HG02981 (cell line): ENCODE results near the gene PNMA1.
A peak's percentile ranks its signal among the peaks of the same experiment; 100 is the strongest.

ENCODE experiments used
- ATAC-seq: cut with Tn5 transposase; IDR thresholded peaks from one replicate; pipeline ENCODE4 v1.9.1; 2021; ENCODE audit warnings: mild to moderate bottlenecking, moderate library complexity; ENCODE audit not compliant: unreplicated experiment

The PNMA1 gene

GRCh38 chr14:73713803-73714655 is at the start of gene PNMA1:
TSS of gene PNMA1 (minus strand) at chr14:73714384. CDS start at chr14:73713639, 745 bp downstream.
- ATAC-seq: peak; percentile 65

- ATAC-seq: no peak
These were observed 49.2 kb upstream of the PNMA1 start for GRCh38 chr14:73763396-73763795.

GRCh38 chr14:73762375-73762822 is 48.2 kb upstream of the PNMA1 start:
- peak; percentile 36 for ATAC-seq

GRCh38 chr14:73761618-73762355 is 47.6 kb upstream of the PNMA1 start:
- ATAC-seq: no peak

GRCh38 chr14:73760598-73761586 is 46.7 kb upstream of the PNMA1 start:
- no peak for ATAC-seq

GRCh38 chr14:73759714-73760597 is 45.8 kb upstream of the PNMA1 start:
- peak; percentile 48 for ATAC-seq

GRCh38 chr14:73759183-73759713 is 45.1 kb upstream of the PNMA1 start:
- ATAC-seq: no peak

GRCh38 chr14:73758392-73759182 is 44.4 kb upstream of the PNMA1 start:
- ATAC-seq: no peak

GRCh38 chr14:73757876-73758391 is 43.8 kb upstream of the PNMA1 start:
- no peak for ATAC-seq

- no peak for ATAC-seq
These were observed 43.2 kb upstream of the PNMA1 start for GRCh38 chr14:73757381-73757780.

- no peak for ATAC-seq
These were observed 41.3 kb upstream of the PNMA1 start for GRCh38 chr14:73755434-73756014.

GRCh38 chr14:73754911-73755360 is 40.8 kb upstream of the PNMA1 start:
- no peak for ATAC-seq

- ATAC-seq: no peak
These were observed 40.0 kb upstream of the PNMA1 start for GRCh38 chr14:73753887-73754795.

- no peak for ATAC-seq
These were observed 39.1 kb upstream of the PNMA1 start for GRCh38 chr14:73753124-73753886.

GRCh38 chr14:73752297-73752992 is 38.3 kb upstream of the PNMA1 start:
- ATAC-seq: no peak
